ENCODE data around the gene SPACDR.
"Not testable (repeated sequence)": the region's sequence is repeated elsewhere in the genome, so short reads cannot be mapped to it uniquely, and the experiment has no call there.

SPACDR gene

GRCh38 chr7:100452513-100452912 is 11.5 kb downstream of the SPACDR start:
- no peak overlapping the region for H3K4me3 ChIP-seq (replicated peaks; ENCODE audit: low read depth, low read length)
- no peak for TF ChIP-seq CTCF (IDR thresholded peaks at IDR 0.05; ENCODE audit: insufficient read depth, low read length, poor library complexity, severe bottlenecking)
- no peak for DNase-seq (ENCODE audit: extremely low read depth, insufficient read length)

GRCh38 chr7:100449190-100449795 is 14.8 kb downstream of the SPACDR start:
- H3K27me3 ChIP-seq (replicated peaks; ENCODE audit: control insufficient read depth, insufficient read depth, low read length): no peaks in the 10 kb centered on the region
- H3K36me3 ChIP-seq (ENCODE audit: control insufficient read depth, insufficient read depth, low read length): no peaks in the 10 kb centered on the region
- H3K4me3 ChIP-seq (replicated peaks; ENCODE audit: low read depth, low read length): no peak overlapping the region
- TF ChIP-seq CTCF (IDR thresholded peaks at IDR 0.05; ENCODE audit: insufficient read depth, low read length, poor library complexity, severe bottlenecking): no peak
- DNase-seq (ENCODE audit: extremely low read depth, insufficient read length): no peak

More at GRCh38 chr7:100452513-100452912, 11.5 kb downstream of the SPACDR start:
- no peaks in the 10 kb centered on the region for H3K27me3 ChIP-seq (replicated peaks; ENCODE audit: control insufficient read depth, insufficient read depth, low read length)
- peaks cover 2% of the 10 kb centered on the region for H3K36me3 ChIP-seq (ENCODE audit: control insufficient read depth, insufficient read depth, low read length)

- not testable (repeated sequence) for H3K36me3 ChIP-seq (ENCODE audit: control insufficient read depth, insufficient read depth, low read length); H3K4me3 ChIP-seq (replicated peaks; ENCODE audit: low read depth, low read length); DNase-seq (ENCODE audit: extremely low read depth, insufficient read length); H3K27me3 ChIP-seq (replicated peaks; ENCODE audit: control insufficient read depth, insufficient read depth, low read length)
Observed at GRCh38 chr7:100447363-100447762, 16.7 kb downstream of the SPACDR start.

GRCh38 chr7:100446040-100446439 is 18.0 kb downstream of the SPACDR start:
- DNase-seq (ENCODE audit: extremely low read depth, insufficient read length): no peak
- no peak for TF ChIP-seq CTCF (IDR thresholded peaks at IDR 0.05; ENCODE audit: insufficient read depth, low read length, poor library complexity, severe bottlenecking)

GRCh38 chr7:100444311-100445278 is 19.5 kb downstream of the SPACDR start:
- Histone ChIP-seq H3K4me3 (replicated peaks; ENCODE audit: low read depth, low read length) (no peak overlapping the region), H3K36me3 (ENCODE audit: control insufficient read depth, insufficient read depth, low read length) (no peaks in the 10 kb centered on the region), H3K27me3 (replicated peaks; ENCODE audit: control insufficient read depth, insufficient read depth, low read length) (no peaks in the 10 kb centered on the region)
- no peak for DNase-seq (ENCODE audit: extremely low read depth, insufficient read length)
- TF ChIP-seq CTCF (IDR thresholded peaks at IDR 0.05; ENCODE audit: insufficient read depth, low read length, poor library complexity, severe bottlenecking): no peak

More at GRCh38 chr7:100446040-100446439, 18.0 kb downstream of the SPACDR start:
- Histone ChIP-seq H3K27me3 (replicated peaks; ENCODE audit: control insufficient read depth, insufficient read depth, low read length) (no peaks in the 10 kb centered on the region), H3K4me3 (replicated peaks; ENCODE audit: low read depth, low read length) (no peak overlapping the region), H3K36me3 (ENCODE audit: control insufficient read depth, insufficient read depth, low read length) (no peaks in the 10 kb centered on the region)

Measured in GM06990 (cell line).